Thyroid gland (tissue), 4 donors: ENCODE data around the gene NUP93. TPM values are rescaled to one million over a fixed set of nuclear protein-coding genes. Genes with fewer than 3 reads are reported as not detected.
"Not testable (repeated sequence)": the region's sequence is repeated elsewhere in the genome, so short reads cannot be mapped to it uniquely, and the experiment has no call there.

Experiments
- DNase-seq, 2 donors: peaks; one replicate each; pipeline ENCODE4 v3.0.0-alpha.2; 2019
- H3K27ac ChIP-seq, 3 donors: fragments of 200-600 bp; sonication (generic); 1 replicate in 2 of 3; 2 replicates in 1 of 3; pipeline ENCODE4 v1.5.1; 2016 to 2019; ENCODE audit warnings: mild to moderate bottlenecking in 1 of 3, moderate library complexity in 1 of 3
- H3K27me3 ChIP-seq: fragments of 200-600 bp; sonication (generic); one replicate; pipeline ENCODE4 v1.5.1; 2019
- H3K36me3 ChIP-seq, 2 donors: fragments of 200-600 bp; sonication (generic); one replicate each; pipeline ENCODE4 v1.5.1; 2016 to 2019
- H3K4me1 ChIP-seq, 2 donors: fragments of 200-600 bp; sonication (generic); one replicate each; pipeline ENCODE4 v1.5.1; 2017 to 2019
- H3K4me3 ChIP-seq, 3 donors: fragments of 200-600 bp; sonication (generic); replicated peaks in 1 of 3; 1 replicate in 2 of 3; 2 replicates in 1 of 3; pipeline ENCODE4 v1.5.1; 2016; ENCODE audit warnings: mild to moderate bottlenecking in 1 of 3
- H3K9me3 ChIP-seq: fragments of 200-600 bp; sonication (generic); one replicate; pipeline ENCODE4 v1.5.1; 2017
- CTCF ChIP-seq, 6 experiments: fragments of 200-600 bp in 3 of 6; fragments of 450-650 bp in 3 of 6; sonication (generic) in 3 of 6; IDR thresholded peaks; one replicate each; pipeline ENCODE4 v1.5.1; 2016 to 2019; ENCODE audit warnings: antibody characterized with exemption in 6 of 6, mild to moderate bottlenecking in 2 of 6, inconsistent platforms in 1 of 6, moderate library complexity in 1 of 6
- POLR2A ChIP-seq, 2 donors: fragments of 450-650 bp; IDR thresholded peaks; one replicate each; pipeline ENCODE4 v1.6.1; 2017; ENCODE audit warnings: antibody characterized with exemption in 2 of 2, mild to moderate bottlenecking in 2 of 2, moderate library complexity in 1 of 2
- WGBS, 2 donors: methylation state at CpG; one replicate each; pipeline ENCODE4 v1.1.5; 2017; 5-methylcytosine and 5-hydroxymethylcytosine counted together
- intact Hi-C: fragments of 100-400 bp; cut with DNase I; formaldehyde crosslinking; loops from one replicate; pipeline ENCODE4 v1.15.1; 2023
- total RNA-seq, 4 donors: library from RNA; depleted of rRNA; stranded (reverse); fragments of >200 nt; gene quantifications; one replicate each; pipeline ENCODE4 v1.2.3, GENCODE V29; 2016

NUP93 gene
- total RNA-seq, 4 donors from 2014 or later = 70.1 to 150 (median 97.4) TPM

- Histone ChIP-seq H3K27me3 (no peaks in the 10 kb centered on the region), H3K4me3 (no peak overlapping the region), H3K36me3 (peaks cover 0 to 5% of the 10 kb centered on the region in 2 donors), H3K27ac (peak overlapping the region in 1 of 3 donors; percentile 85), H3K4me1 (peaks cover 27% of the 10 kb centered on the region in 2 donors), H3K9me3 (no peaks in the 10 kb centered on the region)
- intact Hi-C loops = no loop called here
- no peak for DNase-seq
- TF ChIP-seq CTCF (IDR thresholded peaks at IDR 0.05) = no peak
Measured at GRCh38 chr16:56810954-56811353, 81.0 kb downstream of the NUP93 start.

GRCh38 chr16:56811602-56812001 lies 81.7 kb downstream of the NUP93 start:
- H3K9me3 ChIP-seq, H3K36me3 ChIP-seq, H3K27me3 ChIP-seq, H3K4me3 ChIP-seq, intact Hi-C loops: not testable (repeated sequence)
- 77 to 82% methylated on average over 5 of the region's 5 CpGs for WGBS, 2 donors
- peaks cover 34% of the 10 kb centered on the region in 2 donors for H3K4me1 ChIP-seq
- peak overlapping the region in 1 of 3 donors; percentile 85 for H3K27ac ChIP-seq
- DNase-seq = peak in 1 of 2 donors; percentile 7

GRCh38 chr16:56812884-56813283 lies 83.0 kb downstream of the NUP93 start:
- Histone ChIP-seq H3K27ac (peak overlapping the region in 1 of 3 donors; percentile 85), H3K27me3 (no peaks in the 10 kb centered on the region), H3K4me1 (peaks cover 40 to 43% of the 10 kb centered on the region in 2 donors), H3K9me3 (no peaks in the 10 kb centered on the region), H3K4me3 (no peak overlapping the region), H3K36me3 (no peaks in the 10 kb centered on the region)
- intact Hi-C loops = no loop called here
- TF ChIP-seq POLR2A (IDR thresholded peaks at IDR 0.05) (no peak), CTCF (IDR thresholded peaks at IDR 0.05) (no peak)
- DNase-seq = no peak

- no peak for DNase-seq
- H3K4me1 ChIP-seq = peaks cover 40 to 43% of the 10 kb centered on the region in 2 donors
- H3K9me3 ChIP-seq = no peaks in the 10 kb centered on the region
- peaks cover 0 to 5% of the 10 kb centered on the region in 2 donors for H3K36me3 ChIP-seq
- 86 to 92% methylated on average over 9 of the region's 9 CpGs for WGBS, 2 donors
- intact Hi-C loops = no loop called here
- peak overlapping the region in 1 of 3 donors; percentile 85 for H3K27ac ChIP-seq
- H3K27me3 ChIP-seq = no peaks in the 10 kb centered on the region
- no peak for TF ChIP-seq POLR2A (IDR thresholded peaks at IDR 0.05)
- no peak for TF ChIP-seq CTCF (IDR thresholded peaks at IDR 0.05)
- H3K4me3 ChIP-seq = no peak overlapping the region
Measured at GRCh38 chr16:56814537-56815432, 84.9 kb downstream of the NUP93 start.

GRCh38 chr16:56815721-56816120 lies 85.8 kb downstream of the NUP93 start:
- peak overlapping the region in 1 of 3 donors; percentile 26 for H3K27ac ChIP-seq
- intact Hi-C loops = no loop called here
- H3K4me1 ChIP-seq = peaks cover 40 to 43% of the 10 kb centered on the region in 2 donors
- H3K9me3 ChIP-seq = no peaks in the 10 kb centered on the region
- TF ChIP-seq POLR2A (IDR thresholded peaks at IDR 0.05) (no peak), CTCF (IDR thresholded peaks at IDR 0.05) (no peak)
- H3K36me3 ChIP-seq = peaks cover 0 to 6% of the 10 kb centered on the region in 2 donors
- DNase-seq = peak; percentile 29 to 66
- H3K4me3 ChIP-seq = no peak overlapping the region
- no peaks in the 10 kb centered on the region for H3K27me3 ChIP-seq
